ENCODE measurements around the gene AUTS2.

DNA sequence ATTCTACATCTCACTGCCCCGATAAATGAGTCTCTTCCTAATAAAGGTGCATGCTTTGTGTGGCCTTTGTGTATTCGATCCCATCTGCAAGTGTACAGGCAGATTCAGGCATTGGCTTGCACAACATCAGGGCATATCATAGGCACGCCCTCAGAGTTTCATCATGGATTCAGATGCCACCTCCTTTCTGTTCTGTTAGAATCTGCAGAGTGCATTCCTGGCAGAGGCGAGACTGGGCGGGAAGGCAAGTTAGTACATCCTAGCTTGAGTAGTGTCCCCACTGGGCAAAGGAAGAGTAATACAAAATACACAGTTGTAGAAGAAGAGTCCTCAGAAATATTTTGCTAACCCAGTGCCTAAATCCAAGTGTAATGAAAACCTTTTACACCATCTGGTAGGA lies 1187.2 kb downstream of the AUTS2 start:
- TF ChIP-seq ZNF331 (CRISPR knock-in tag; IDR thresholded peaks at IDR 0.05; ENCODE audit: low read depth) (no peak), CTCF (conservative IDR thresholded peaks at IDR 0.05; ENCODE audit: low read depth in 2 of 2) (no peak)

All from GM23338 (cell line).